K562 (cell line): ENCODE results near the gene ECE2. TPM values are rescaled to one million over a fixed set of nuclear protein-coding genes. Genes with fewer than 3 reads are reported as not detected.

Experiments
- ATAC-seq: fragments of 200-7000 bp; cut with Tn5 transposase; 3 replicates; pipeline ENCODE4 v1.9.1; 2020; ENCODE audit warnings: moderate library complexity
- BruUV-seq: library from RNA; stranded (reverse); fragments of 400-500 nt; replicated peaks from 2 replicates; lab custom pipeline; 2021; lab: Mats Ljungman, UMichigan
- CTCF ChIA-PET: fragments of 300-600 bp; formaldehyde crosslinking; extraction: SDS; loops from one replicate; lab custom pipeline; 2021; ENCODE audit warnings: low intra/inter-chr PET ratio; lab: Yijun Ruan, JAX
- POLR2A ChIA-PET: fragments of 300-600, 350-650 bp; sonication (Branson Sonifier 250); formaldehyde crosslinking; extraction: SDS; loops from one replicate; lab custom pipeline; 2021; ENCODE audit warnings: antibody characterized with exemption, inconsistent platforms; lab: Yijun Ruan, JAX
- DNase-seq, 4 experiments: peaks; one replicate each; pipeline versions ENCODE4 v3.0.0 to v3.0.0-alpha.2; 2011 to 2018; ENCODE audit warnings: low spot score in 3 of 4, mixed read lengths in 3 of 4; ENCODE audit errors: extremely low read depth in 1 of 4
- FAIRE-seq: peaks from 2 replicates; lab custom pipeline; 2011; peaks lifted over from hg19 to GRCh38; lab: Jason Lieb, UNC
- H2AFZ ChIP-seq: 2 replicates; pipeline ENCODE4 v1.6.0; 2011; ENCODE audit warnings: low read depth, low read length, control low read depth, inconsistent platforms
- H3K27ac ChIP-seq: fragments of 200-600 bp; 3 replicates; pipeline ENCODE4 v1.8.0; 2011; ENCODE audit warnings: low read depth, mild to moderate bottlenecking, control low read depth, inconsistent platforms, low read length, moderate library complexity, mixed read lengths; ENCODE audit errors: extremely low read depth
- H3K27me3 ChIP-seq, 2 experiments: fragments of 300-600 bp in 1 of 2; 2 replicates in 1 of 2; 3 replicates in 1 of 2; pipeline versions ENCODE4 v1.6.0 to v1.8.0; 2011; ENCODE audit warnings: inconsistent platforms in 2 of 2, low read length in 2 of 2, mild to moderate bottlenecking in 1 of 2, mixed read lengths in 1 of 2, moderate library complexity in 1 of 2; ENCODE audit not compliant: control insufficient read depth in 2 of 2, insufficient read depth in 2 of 2
- H3K36me3 ChIP-seq: fragments of 300-600 bp; 3 replicates; pipeline ENCODE4 v1.8.0; 2011; ENCODE audit warnings: mild to moderate bottlenecking, low read length, inconsistent platforms; ENCODE audit not compliant: control insufficient read depth, insufficient read depth
- H3K4me1 ChIP-seq, 2 experiments: fragments of 200-600 bp in 1 of 2; replicated peaks in 1 of 2; 2 replicates in 1 of 2; 3 replicates in 1 of 2; pipeline versions ENCODE4 v1.5.1 to v1.8.0; 2011; ENCODE audit warnings: inconsistent platforms in 2 of 2, low read length in 2 of 2, mild to moderate bottlenecking in 1 of 2, mixed read lengths in 1 of 2, moderate library complexity in 1 of 2; ENCODE audit not compliant: control insufficient read depth in 2 of 2, insufficient read depth in 2 of 2
- H3K4me2 ChIP-seq: 2 replicates; pipeline ENCODE4 v1.6.1; 2011; ENCODE audit warnings: low read length, control low read depth, inconsistent platforms, mixed read lengths; ENCODE audit not compliant: insufficient read depth
- H3K4me3 ChIP-seq: fragments of 200-600 bp; sonication (generic), shearing (Covaris generic); 2 replicates; pipeline ENCODE4 v1.5.1; 2016; ENCODE audit warnings: control low read depth, inconsistent platforms
- H3K79me2 ChIP-seq: fragments of 200-600 bp; 3 replicates; pipeline ENCODE4 v1.8.0; 2011; ENCODE audit warnings: low read length, inconsistent platforms; ENCODE audit not compliant: control insufficient read depth, insufficient read depth
- H3K9ac ChIP-seq, 2 experiments: 2 replicates each; pipeline versions ENCODE4 v1.6.0 to v1.6.1; 2011; ENCODE audit warnings: low read depth in 2 of 2, low read length in 2 of 2, control low read depth in 1 of 2, inconsistent platforms in 1 of 2, mild to moderate bottlenecking in 1 of 2, mixed read lengths in 1 of 2; ENCODE audit not compliant: insufficient read depth in 1 of 2
- H3K9me1 ChIP-seq: one replicate; pipeline ENCODE4 v1.6.0; 2011; ENCODE audit warnings: inconsistent platforms, mild to moderate bottlenecking, low read length, moderate library complexity; ENCODE audit not compliant: control insufficient read depth, insufficient read depth
- H3K9me3 ChIP-seq: replicated peaks from 2 replicates; pipeline ENCODE4 v1.5.1; 2011; ENCODE audit warnings: low read depth, low read length, inconsistent platforms; ENCODE audit not compliant: control insufficient read depth, insufficient read depth
- H4K20me1 ChIP-seq: replicated peaks from 2 replicates; pipeline ENCODE4 v1.6.1; 2011; ENCODE audit warnings: low read length, inconsistent platforms, mixed read lengths; ENCODE audit not compliant: control insufficient read depth, insufficient read depth
- ADNP ChIP-seq: fragments of 200-800 bp; sonication (Bioruptor generic); IDR thresholded peaks from 2 replicates; pipeline ENCODE4 v1.6.1; 2016; ENCODE audit warnings: missing genetic modification characterization, missing compliant biosample characterization
- MEIS2 ChIP-seq: fragments of 450-650 bp; IDR thresholded peaks from 2 replicates; pipeline ENCODE4 v1.6.1; 2014; ENCODE audit warnings: mild to moderate bottlenecking; ENCODE audit not compliant: partially characterized antibody
- POLR2AphosphoS2 ChIP-seq: IDR thresholded peaks from 2 replicates; pipeline ENCODE4 v1.6.1; 2012; ENCODE audit warnings: low read length, improper control_type of control experiment
- ZNF586 ChIP-seq: fragments of 450-650 bp; formaldehyde crosslinking; conservative IDR thresholded peaks from 2 replicates; pipeline ENCODE4 v1.4.0; 2020; ENCODE audit warnings: mild to moderate bottlenecking, moderate library complexity
- ZNF717 ChIP-seq: fragments of 250-450 bp; sonication (Bioruptor Pico); IDR thresholded peaks from 2 replicates; pipeline ENCODE4 v1.5.0; 2021
- WGBS: fragments of 100-300 bp; shearing (Covaris generic); methylation state at CpG from one replicate; pipeline ENCODE4 v1.1.6; 2016; ENCODE audit warnings: low coverage, mixed read lengths; ENCODE audit not compliant: insufficient coverage; ENCODE audit errors: missing lambda C conversion rate; 5-methylcytosine and 5-hydroxymethylcytosine counted together
- in situ Hi-C: fragments of 300-500 bp; cut with MboI; formaldehyde crosslinking; loops from 4 replicates; pipeline ENCODE4 v1.15.0; 2018; ENCODE audit warnings: inconsistent platforms, mixed read lengths
- intact Hi-C: fragments of 100-400 bp; cut with micrococcal nuclease; formaldehyde crosslinking; loops from 2 replicates; pipeline ENCODE4 v1.14.2; 2022
- polyA plus RNA-seq, 8 experiments: library from polyadenylated mRNA; depleted of rRNA in 4 of 8; stranded (reverse) in 5 of 8; unstranded in 3 of 8; fragments of >200 nt; fragmentation: Nextera tagmentation in 2 of 8; fragmentation: Illumina TruSeq in 1 of 8; extraction: Ambion mirVana in 2 of 8; extraction: Trizol in 1 of 8; gene quantifications; 2 replicates each; pipeline versions ENCODE4 v1.2.1 to v1.2.3, GENCODE V29; 2011 to 2014; ENCODE audit warnings: inconsistent platforms in 1 of 8, missing spikeins in 1 of 8
- total RNA-seq, 7 experiments: library from RNA; depleted of rRNA in 6 of 7; stranded (reverse); fragments of >200 nt in 6 of 7; fragmentation: Illumina TruSeq in 2 of 7; extraction: Trizol in 2 of 7; gene quantifications; 2 replicates each; pipeline versions ENCODE4 v1.2.1 to v1.2.3, GENCODE V29; 2011 to 2021; ENCODE audit warnings: low replicate concordance in 1 of 7

Gene ECE2
- total and polyA plus RNA-seq, 9 of the 15 experiments (the other 6 are each of a cell fraction or from before 2014, with no cell fraction given): not detected

DNA sequence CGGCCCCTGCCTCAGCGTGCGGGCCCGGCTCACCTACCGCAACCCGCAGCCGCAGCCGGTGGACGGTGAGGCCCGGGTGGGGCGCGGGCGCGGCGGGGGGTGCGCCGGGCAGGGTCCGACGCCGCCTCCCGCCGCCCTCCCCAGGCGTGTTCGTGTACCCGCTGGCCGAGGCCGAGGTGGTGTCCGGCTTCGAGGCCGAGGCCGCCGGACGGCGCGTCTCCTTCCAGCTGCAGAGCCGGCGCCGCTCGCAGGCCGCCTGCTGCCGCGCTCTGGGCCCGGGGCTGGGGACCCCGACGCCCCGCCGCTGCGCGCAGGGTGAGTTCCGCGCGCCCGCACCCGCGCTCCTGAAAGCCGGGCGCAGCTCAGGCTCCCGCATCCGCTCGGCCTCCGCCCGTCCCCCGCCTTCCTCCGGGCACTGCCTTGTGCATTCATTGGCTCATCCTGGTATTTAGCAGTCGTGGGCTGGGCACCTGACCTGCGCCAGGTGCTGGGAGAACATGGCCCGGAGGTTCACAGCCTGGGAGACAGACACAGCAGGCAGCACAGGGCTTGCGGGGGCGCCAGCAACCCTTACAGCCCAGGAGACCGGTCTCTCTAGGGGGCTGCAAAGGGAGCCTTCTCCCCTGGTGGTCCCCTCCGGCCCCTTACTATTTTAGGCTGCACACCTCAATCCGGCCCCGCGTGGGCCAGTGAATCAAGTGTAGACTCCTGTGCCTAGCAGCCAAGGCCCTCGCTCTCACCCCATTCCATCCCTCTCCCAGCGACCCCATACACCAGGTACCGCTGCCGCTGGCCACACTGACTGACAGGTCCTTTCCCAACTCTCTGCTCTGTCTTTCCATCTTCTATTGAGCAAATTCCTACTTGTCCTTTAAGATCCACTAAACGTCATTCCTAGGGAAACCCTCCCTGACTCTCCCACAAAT lies 45.0 kb upstream of the ECE2 start (continued):
- TF ChIP-seq ZNF586 (CRISPR knock-in tag): no peak
- TF ChIP-seq ADNP (tag): no peak
- no peak for TF ChIP-seq POLR2AphosphoS2
- TF ChIP-seq MEIS2: no peak
- TF ChIP-seq, all 486 proteins: peak for 0

- no TSS peak for BruUV-seq
- WGBS: 7% methylated on average over 3 of the region's 3 CpGs
- Histone ChIP-seq H3K9me3 (no peaks in the 10 kb centered on the region), H4K20me1 (peaks cover 15% of the 10 kb centered on the region), H3K27ac (no peak overlapping the region), H3K27me3 (peaks cover 44 to 69% of the 10 kb centered on the region in 2 experiments), H3K4me3 (no peak overlapping the region), H3K79me2 (no peaks in the 10 kb centered on the region), H3K9ac (no peak overlapping the region), H3K36me3 (no peaks in the 10 kb centered on the region), H2AFZ (no peak overlapping the region), H3K4me2 (no peak overlapping the region), H3K4me1 (peaks cover 0 to 39% of the 10 kb centered on the region in 2 experiments; a peak in 3 of 5 replicates), H3K9me1 (no peaks in the 10 kb centered on the region)
- in situ Hi-C loops: no loop called here
- FAIRE-seq (no peak), DNase-seq (no peak), ATAC-seq (no peak)
- ChIA-PET POLR2A (no interaction called here), CTCF (no interaction called here)
- intact Hi-C loops: no loop called here
- no peak for TF ChIP-seq ZNF717 (CRISPR knock-in tag)
Observed at GRCh38 chr3:184231671-184232070, 44.2 kb upstream of the ECE2 start.
